D721Med (cell line): ENCODE data around the gene SMO.

Experiments used
- DNase-seq: peaks from one replicate; pipeline ENCODE4 v3.0.0; 2011; ENCODE audit warnings: low spot score; ENCODE audit not compliant: insufficient read length
- FAIRE-seq: peaks from 2 replicates; lab custom pipeline; 2011; peaks lifted over from hg19 to GRCh38; lab: Jason Lieb, UNC
- TF ChIP-seq, protein P1 (sequence below): IDR thresholded peaks from 2 replicates; pipeline ENCODE4 v1.5.1; 2012; ENCODE audit warnings: mild to moderate bottlenecking, control low read depth; ENCODE audit not compliant: insufficient read depth; ENCODE audit errors: missing control alignments

SMO gene

DNA sequence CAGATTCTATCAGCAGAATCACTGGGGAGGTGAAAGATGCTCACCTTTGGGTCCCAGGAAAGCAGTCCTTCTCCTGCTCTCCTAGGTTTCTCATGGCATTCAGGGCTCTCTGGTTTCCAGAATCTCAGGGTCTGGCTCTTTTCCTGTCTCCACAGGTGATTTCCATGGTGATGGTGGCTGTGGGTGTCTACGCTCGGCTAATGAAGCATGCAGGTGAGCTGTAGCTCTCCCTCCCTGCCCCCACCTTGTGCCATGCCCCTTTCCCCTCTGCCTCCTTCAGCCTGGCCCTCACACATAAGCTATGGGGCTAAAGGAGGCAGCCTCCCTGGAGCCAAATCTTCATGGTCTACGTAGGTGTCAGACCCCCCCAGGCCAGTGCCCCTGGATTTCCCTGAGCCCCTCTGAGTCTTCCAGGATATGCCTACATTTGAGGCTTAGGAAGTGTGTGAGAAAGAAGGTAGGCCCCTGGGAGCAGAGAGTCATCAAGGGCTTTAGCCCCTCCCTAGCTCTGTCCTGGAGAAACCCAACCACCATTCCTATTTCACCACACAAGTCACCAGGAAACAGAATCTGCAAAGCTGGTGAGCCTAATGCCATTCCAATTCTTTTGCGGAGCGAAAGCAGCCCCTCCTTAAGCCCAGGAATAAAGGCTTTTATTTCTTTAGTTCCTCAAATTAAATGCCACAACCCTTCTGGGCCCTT is 26.8 kb upstream of the SMO start:
- FAIRE-seq (no peak), DNase-seq (no peak)
- TF ChIP-seq, protein P1, sequence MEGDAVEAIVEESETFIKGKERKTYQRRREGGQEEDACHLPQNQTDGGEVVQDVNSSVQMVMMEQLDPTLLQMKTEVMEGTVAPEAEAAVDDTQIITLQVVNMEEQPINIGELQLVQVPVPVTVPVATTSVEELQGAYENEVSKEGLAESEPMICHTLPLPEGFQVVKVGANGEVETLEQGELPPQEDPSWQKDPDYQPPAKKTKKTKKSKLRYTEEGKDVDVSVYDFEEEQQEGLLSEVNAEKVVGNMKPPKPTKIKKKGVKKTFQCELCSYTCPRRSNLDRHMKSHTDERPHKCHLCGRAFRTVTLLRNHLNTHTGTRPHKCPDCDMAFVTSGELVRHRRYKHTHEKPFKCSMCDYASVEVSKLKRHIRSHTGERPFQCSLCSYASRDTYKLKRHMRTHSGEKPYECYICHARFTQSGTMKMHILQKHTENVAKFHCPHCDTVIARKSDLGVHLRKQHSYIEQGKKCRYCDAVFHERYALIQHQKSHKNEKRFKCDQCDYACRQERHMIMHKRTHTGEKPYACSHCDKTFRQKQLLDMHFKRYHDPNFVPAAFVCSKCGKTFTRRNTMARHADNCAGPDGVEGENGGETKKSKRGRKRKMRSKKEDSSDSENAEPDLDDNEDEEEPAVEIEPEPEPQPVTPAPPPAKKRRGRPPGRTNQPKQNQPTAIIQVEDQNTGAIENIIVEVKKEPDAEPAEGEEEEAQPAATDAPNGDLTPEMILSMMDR: no peak

DNA sequence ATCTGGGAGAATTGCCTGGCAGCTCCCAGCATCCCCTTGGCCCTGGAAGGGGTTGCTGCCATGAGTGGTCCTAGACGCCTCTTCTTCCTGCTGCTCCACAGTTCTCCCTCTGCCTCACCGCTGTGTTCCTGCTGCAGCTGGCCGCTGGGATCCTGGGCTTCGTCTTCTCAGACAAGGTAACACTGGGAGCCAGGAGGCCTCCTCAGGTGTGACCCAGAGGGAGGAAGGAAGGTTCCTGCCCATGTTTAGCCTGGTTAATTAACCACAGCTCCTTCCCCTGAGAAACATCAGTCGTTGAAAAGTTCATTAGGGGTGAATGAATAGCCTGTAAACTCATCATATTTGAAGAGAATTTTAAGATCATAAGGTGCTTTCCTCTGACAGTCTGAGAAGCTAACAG is 25.7 kb upstream of the SMO start:
- DNase-seq (no peak), FAIRE-seq (no peak)
- TF ChIP-seq, protein P1: no peak

DNA sequence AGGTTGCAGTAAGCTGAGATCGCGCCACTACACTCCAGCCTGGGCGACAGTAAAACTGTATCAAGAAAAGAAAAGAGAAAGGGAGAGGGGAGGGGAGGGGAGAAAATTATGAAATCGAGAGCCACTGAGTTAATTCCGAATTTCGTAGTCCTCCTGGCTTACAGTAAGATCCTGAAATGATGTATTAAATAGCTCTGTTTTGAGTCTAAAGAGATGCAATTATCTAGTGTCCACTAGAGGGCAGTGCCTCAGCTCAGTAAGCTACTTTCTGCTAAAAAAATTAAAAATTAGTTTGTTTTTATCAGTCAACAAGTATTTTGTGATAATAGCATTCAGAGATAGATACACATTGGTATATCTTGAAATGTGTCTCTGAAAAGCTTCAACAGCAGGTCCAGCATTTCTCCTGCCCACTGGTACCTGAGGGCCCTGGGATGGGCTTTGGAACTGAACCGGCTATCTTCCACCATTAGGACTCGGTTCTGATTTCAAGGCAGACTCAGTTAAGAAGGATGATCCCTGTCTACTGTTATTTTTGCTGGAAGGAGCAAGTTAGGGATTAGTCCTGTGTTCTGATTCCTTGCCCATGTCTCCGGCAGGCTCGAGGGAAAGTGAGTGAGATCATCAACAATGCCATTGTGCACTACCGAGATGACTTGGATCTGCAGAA is 24.4 kb upstream of the SMO start:
- FAIRE-seq: no peak
- peak; percentile 41 for DNase-seq
- TF ChIP-seq, protein P1: peak; percentile 76

DNA sequence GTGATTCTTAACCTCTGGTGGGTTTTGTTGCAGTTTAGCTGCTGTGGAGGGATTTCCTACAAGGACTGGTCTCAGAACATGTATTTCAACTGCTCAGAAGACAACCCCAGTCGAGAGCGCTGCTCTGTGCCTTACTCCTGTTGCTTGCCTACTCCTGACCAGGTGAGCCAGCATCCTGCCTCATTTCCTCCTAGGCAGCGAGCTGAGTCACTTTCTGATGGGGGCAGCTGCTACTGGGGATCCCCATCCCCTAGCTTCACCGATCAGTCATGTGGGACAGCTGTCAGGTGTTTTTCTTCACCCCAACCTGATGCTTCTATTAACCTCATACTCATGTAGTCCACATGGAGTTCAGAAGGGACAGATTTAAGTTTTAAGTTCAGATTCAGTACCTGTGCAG is 21.7 kb upstream of the SMO start:
- no peak for FAIRE-seq
- no peak for DNase-seq
- TF ChIP-seq, protein P1: no peak

DNA sequence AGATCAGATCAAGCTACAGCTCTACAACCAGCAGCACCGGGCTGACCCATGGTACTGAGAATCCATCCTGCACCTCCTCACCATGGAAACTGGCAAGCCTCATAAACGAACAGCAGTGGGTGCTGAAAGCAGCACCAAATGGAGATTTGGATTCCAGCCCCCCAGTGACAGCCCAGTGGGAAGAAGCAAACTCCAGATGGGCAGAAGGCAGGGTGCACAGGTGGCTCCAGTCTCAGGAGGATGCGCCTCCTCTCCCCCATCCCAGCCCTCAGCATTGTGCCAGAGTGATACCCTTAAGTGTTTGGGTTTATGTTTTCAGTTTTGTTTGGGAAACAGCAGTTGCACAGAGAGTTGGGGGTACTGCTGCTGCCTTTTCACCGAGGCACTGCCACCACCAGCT is 20.6 kb upstream of the SMO start:
- FAIRE-seq: no peak
- no peak for DNase-seq
- TF ChIP-seq, protein P1: no peak

DNA sequence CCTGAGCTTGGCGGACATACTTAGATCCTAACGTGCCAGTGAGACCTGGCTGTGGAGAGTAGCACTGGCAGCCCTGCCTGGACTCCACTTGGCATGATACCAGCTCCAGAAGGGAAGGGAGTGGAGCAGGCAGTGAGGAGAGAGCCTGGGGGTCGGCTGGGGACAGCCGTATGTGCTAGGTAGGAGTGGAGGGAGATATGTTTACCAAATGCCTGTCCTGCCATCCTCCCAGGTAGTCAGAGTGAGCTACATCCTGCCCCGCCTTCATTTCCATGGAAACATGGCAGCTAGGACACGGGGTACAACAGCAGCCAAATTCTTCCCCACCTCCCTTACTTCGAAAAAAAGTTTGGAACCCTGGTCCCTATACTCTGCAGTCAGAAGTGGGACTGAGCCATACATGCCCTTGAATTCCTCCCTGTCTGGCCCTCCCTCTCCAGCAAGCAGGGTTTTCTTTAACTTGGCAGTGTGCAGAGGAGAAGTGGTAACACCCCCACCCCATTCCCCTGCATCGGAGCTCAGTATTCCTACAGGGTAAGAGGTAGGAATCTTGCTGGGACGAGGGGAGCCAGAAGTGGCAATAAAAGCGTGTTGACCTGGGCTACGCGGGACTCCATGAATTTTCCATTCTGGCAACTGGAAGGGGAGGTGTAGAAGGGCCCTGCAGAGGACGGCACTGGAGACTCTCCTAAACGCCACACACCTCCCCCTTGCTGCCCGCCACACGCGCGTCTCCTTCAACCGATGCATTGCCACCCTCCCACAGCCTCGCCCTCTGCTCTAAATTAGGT is 20.0 kb upstream of the SMO start:
- TF ChIP-seq, protein P1: no peak
- DNase-seq (no peak), FAIRE-seq (no peak)

DNA sequence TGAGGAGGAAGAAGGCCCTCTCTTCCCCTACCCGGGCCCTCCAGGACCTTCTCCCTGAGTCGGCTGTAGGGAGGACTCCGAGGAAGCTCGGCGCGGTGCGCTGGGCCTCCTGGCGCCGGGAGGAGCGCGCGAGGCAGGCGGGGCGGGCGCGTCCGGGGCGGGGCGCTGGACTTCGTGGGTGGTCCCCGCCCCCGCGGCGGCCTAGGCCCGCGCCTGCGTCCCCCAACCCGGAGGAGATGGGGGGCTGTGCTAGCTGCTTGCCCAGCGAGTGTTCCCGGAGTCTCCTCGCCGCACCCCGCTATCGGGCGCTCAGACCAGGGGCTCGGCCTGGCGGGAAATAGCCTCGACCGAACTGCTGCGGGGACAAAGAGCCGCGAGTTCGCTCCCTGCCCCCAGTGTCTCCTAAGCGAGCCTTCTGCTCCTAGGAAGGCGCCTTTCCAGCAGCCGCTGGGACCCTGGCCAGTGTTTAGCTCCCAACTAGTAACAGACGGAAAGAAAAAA is 19.2 kb upstream of the SMO start:
- TF ChIP-seq, protein P1: no peak
- DNase-seq (no peak), FAIRE-seq (no peak)
